ENCODE results near the gene CD36.

The CD36 gene

GRCh38 chr7:80635998-80636397 is 2.4 kb upstream of the CD36 start:
- CTCF ChIA-PET: no interaction called here
- no peaks in the 10 kb centered on the region for H3K27me3 Mint-ChIP-seq
- H3K4me1 Mint-ChIP-seq: no peaks in the 10 kb centered on the region
- H3K36me3 Mint-ChIP-seq: no peaks in the 10 kb centered on the region
- no peak for DNase-seq
- no peak overlapping the region for H3K4me3 Mint-ChIP-seq
- no peak overlapping the region for H3K27ac Mint-ChIP-seq
- H3K9me3 Mint-ChIP-seq: no peaks in the 10 kb centered on the region

- no peak for DNase-seq
- Mint-ChIP-seq H3K4me1 (no peaks in the 10 kb centered on the region), H3K36me3 (no peaks in the 10 kb centered on the region), H3K27ac (no peak overlapping the region), H3K9me3 (no peaks in the 10 kb centered on the region), H3K4me3 (no peak overlapping the region), H3K27me3 (no peaks in the 10 kb centered on the region)
- CTCF ChIA-PET: no interaction called here
Measured at GRCh38 chr7:80636709-80637108, 1.7 kb upstream of the CD36 start.

- no peak for DNase-seq
- Mint-ChIP-seq H3K4me1 (no peaks in the 10 kb centered on the region), H3K27me3 (no peaks in the 10 kb centered on the region), H3K27ac (no peak overlapping the region), H3K9me3 (no peaks in the 10 kb centered on the region), H3K4me3 (no peak overlapping the region), H3K36me3 (no peaks in the 10 kb centered on the region)
- CTCF ChIA-PET: no interaction called here
Measured at GRCh38 chr7:80637454-80637853, 988 bp upstream of the CD36 start.

GRCh38 chr7:80639011-80639410 is 569 bp downstream of the CD36 start:
- no peaks in the 10 kb centered on the region for H3K27me3 Mint-ChIP-seq
- no peaks in the 10 kb centered on the region for H3K4me1 Mint-ChIP-seq
- no peaks in the 10 kb centered on the region for H3K36me3 Mint-ChIP-seq
- no peak for DNase-seq
- H3K9me3 Mint-ChIP-seq: no peaks in the 10 kb centered on the region
- no peak overlapping the region for H3K27ac Mint-ChIP-seq
- H3K4me3 Mint-ChIP-seq: no peak overlapping the region
- CTCF ChIA-PET: no interaction called here

GRCh38 chr7:80640846-80641245 is 2.4 kb downstream of the CD36 start:
- no peaks in the 10 kb centered on the region for H3K36me3 Mint-ChIP-seq

GRCh38 chr7:80641548-80641947 is 3.1 kb downstream of the CD36 start:
- Mint-ChIP-seq H3K9me3 (no peaks in the 10 kb centered on the region), H3K27ac (no peak overlapping the region), H3K4me1 (no peaks in the 10 kb centered on the region), H3K27me3 (no peaks in the 10 kb centered on the region), H3K4me3 (no peak overlapping the region), H3K36me3 (no peaks in the 10 kb centered on the region)
- no peak for DNase-seq
- CTCF ChIA-PET: no interaction called here

More at GRCh38 chr7:80640846-80641245, 2.4 kb downstream of the CD36 start:
- CTCF ChIA-PET: no interaction called here
- no peak for DNase-seq
- Mint-ChIP-seq H3K27ac (no peak overlapping the region), H3K27me3 (no peaks in the 10 kb centered on the region), H3K4me3 (no peak overlapping the region), H3K4me1 (no peaks in the 10 kb centered on the region), H3K9me3 (no peaks in the 10 kb centered on the region)

GRCh38 chr7:80642871-80643270 is 4.4 kb downstream of the CD36 start:
- no peaks in the 10 kb centered on the region for H3K4me1 Mint-ChIP-seq
- CTCF ChIA-PET: no interaction called here
- no peaks in the 10 kb centered on the region for H3K27me3 Mint-ChIP-seq
- H3K27ac Mint-ChIP-seq: no peak overlapping the region
- H3K4me3 Mint-ChIP-seq: no peak overlapping the region
- DNase-seq: no peak
- H3K36me3 Mint-ChIP-seq: no peaks in the 10 kb centered on the region
- H3K9me3 Mint-ChIP-seq: no peaks in the 10 kb centered on the region

GRCh38 chr7:80643336-80643915 is 5.0 kb downstream of the CD36 start:
- H3K4me1 Mint-ChIP-seq: no peaks in the 10 kb centered on the region
- no peak for DNase-seq
- H3K36me3 Mint-ChIP-seq: no peaks in the 10 kb centered on the region
- CTCF ChIA-PET: no interaction called here
- no peak overlapping the region for H3K27ac Mint-ChIP-seq
- no peak overlapping the region for H3K4me3 Mint-ChIP-seq
- H3K9me3 Mint-ChIP-seq: no peaks in the 10 kb centered on the region
- no peaks in the 10 kb centered on the region for H3K27me3 Mint-ChIP-seq

- no peaks in the 10 kb centered on the region for H3K36me3 Mint-ChIP-seq
Measured at GRCh38 chr7:80644054-80644453, 5.6 kb downstream of the CD36 start.

GRCh38 chr7:80646083-80646865 is 7.8 kb downstream of the CD36 start:
- CTCF ChIA-PET: interaction anchor here (0.6 kb wide), 1 partner anchor 21 kb away, joined by 4 read pairs; no protein-coding TSS in a partner anchor
- DNase-seq: no peak
- Mint-ChIP-seq H3K36me3 (no peaks in the 10 kb centered on the region), H3K4me3 (no peak overlapping the region), H3K9me3 (no peaks in the 10 kb centered on the region), H3K4me1 (no peaks in the 10 kb centered on the region), H3K27ac (no peak overlapping the region), H3K27me3 (no peaks in the 10 kb centered on the region)

More at GRCh38 chr7:80644054-80644453, 5.6 kb downstream of the CD36 start:
- CTCF ChIA-PET: no interaction called here
- Mint-ChIP-seq H3K4me3 (no peak overlapping the region), H3K27ac (no peak overlapping the region), H3K9me3 (no peaks in the 10 kb centered on the region), H3K4me1 (no peaks in the 10 kb centered on the region), H3K27me3 (no peaks in the 10 kb centered on the region)
- DNase-seq: no peak

- Mint-ChIP-seq H3K9me3 (no peaks in the 10 kb centered on the region), H3K27ac (no peak overlapping the region), H3K36me3 (no peaks in the 10 kb centered on the region), H3K27me3 (no peaks in the 10 kb centered on the region), H3K4me1 (no peaks in the 10 kb centered on the region), H3K4me3 (no peak overlapping the region)
- no peak for DNase-seq
- CTCF ChIA-PET: no interaction called here
Measured at GRCh38 chr7:80647436-80647835, 9.0 kb downstream of the CD36 start.

GRCh38 chr7:80648031-80648600 is 9.7 kb downstream of the CD36 start:
- H3K9me3 Mint-ChIP-seq: no peaks in the 10 kb centered on the region
- no peaks in the 10 kb centered on the region for H3K27me3 Mint-ChIP-seq
- CTCF ChIA-PET: no interaction called here
- H3K4me3 Mint-ChIP-seq: no peak overlapping the region
- no peak overlapping the region for H3K27ac Mint-ChIP-seq
- no peak for DNase-seq
- no peaks in the 10 kb centered on the region for H3K36me3 Mint-ChIP-seq
- no peaks in the 10 kb centered on the region for H3K4me1 Mint-ChIP-seq

GRCh38 chr7:80649011-80649410 is 10.6 kb downstream of the CD36 start:
- H3K4me1 Mint-ChIP-seq: no peaks in the 10 kb centered on the region
- H3K27me3 Mint-ChIP-seq: no peaks in the 10 kb centered on the region
- CTCF ChIA-PET: no interaction called here
- H3K27ac Mint-ChIP-seq: no peak overlapping the region
- H3K4me3 Mint-ChIP-seq: no peak overlapping the region
- H3K9me3 Mint-ChIP-seq: no peaks in the 10 kb centered on the region
- no peak for DNase-seq
- no peaks in the 10 kb centered on the region for H3K36me3 Mint-ChIP-seq

GRCh38 chr7:80650030-80650429 is 11.6 kb downstream of the CD36 start:
- no peak for DNase-seq
- H3K4me3 Mint-ChIP-seq: no peak overlapping the region
- H3K9me3 Mint-ChIP-seq: no peaks in the 10 kb centered on the region
- H3K27me3 Mint-ChIP-seq: no peaks in the 10 kb centered on the region
- no peak overlapping the region for H3K27ac Mint-ChIP-seq
- no peaks in the 10 kb centered on the region for H3K4me1 Mint-ChIP-seq
- CTCF ChIA-PET: no interaction called here
- no peaks in the 10 kb centered on the region for H3K36me3 Mint-ChIP-seq

GRCh38 chr7:80651471-80651870 is 13.0 kb downstream of the CD36 start:
- no peak for DNase-seq
- CTCF ChIA-PET: no interaction called here
- Mint-ChIP-seq H3K27ac (no peak overlapping the region), H3K27me3 (no peaks in the 10 kb centered on the region), H3K4me3 (no peak overlapping the region), H3K9me3 (no peaks in the 10 kb centered on the region), H3K4me1 (no peaks in the 10 kb centered on the region), H3K36me3 (no peaks in the 10 kb centered on the region)
